ENCODE measurements around the gene MINK1. TPM values are rescaled to one million over a fixed set of nuclear protein-coding genes. Genes with fewer than 3 reads are reported as not detected.
A peak's percentile ranks its signal among the peaks of the same experiment; 100 is the strongest.

The MINK1 gene
- total RNA-seq, 1 experiment from 2014 or later = 18.7 TPM

DNA sequence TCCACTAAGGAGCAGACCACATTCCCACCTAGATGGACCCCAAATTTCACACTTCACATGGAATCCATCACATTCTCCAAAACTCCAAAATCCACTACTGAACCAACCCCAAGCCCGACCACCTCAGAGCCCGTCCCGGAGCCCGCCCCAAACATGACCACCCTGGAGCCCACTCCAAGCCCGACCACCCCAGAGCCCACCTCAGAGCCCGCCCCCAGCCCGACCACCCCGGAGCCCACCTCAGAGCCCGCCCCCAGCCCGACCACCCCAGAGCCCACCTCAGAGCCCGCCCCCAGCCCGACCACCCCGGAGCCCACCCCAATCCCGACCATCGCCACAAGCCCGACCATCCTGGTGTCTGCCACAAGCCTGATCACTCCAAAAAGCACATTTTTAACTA lies 100.5 kb downstream of the MINK1 start:
- in situ Hi-C loops (cut with HindIII; ENCODE audit: low pct_unique_long_range_greater_than_20kb, low sequenced_read_pairs) = no loop called here
- DNase-seq (ENCODE audit: low read depth, low spot score) = no peak

DNA sequence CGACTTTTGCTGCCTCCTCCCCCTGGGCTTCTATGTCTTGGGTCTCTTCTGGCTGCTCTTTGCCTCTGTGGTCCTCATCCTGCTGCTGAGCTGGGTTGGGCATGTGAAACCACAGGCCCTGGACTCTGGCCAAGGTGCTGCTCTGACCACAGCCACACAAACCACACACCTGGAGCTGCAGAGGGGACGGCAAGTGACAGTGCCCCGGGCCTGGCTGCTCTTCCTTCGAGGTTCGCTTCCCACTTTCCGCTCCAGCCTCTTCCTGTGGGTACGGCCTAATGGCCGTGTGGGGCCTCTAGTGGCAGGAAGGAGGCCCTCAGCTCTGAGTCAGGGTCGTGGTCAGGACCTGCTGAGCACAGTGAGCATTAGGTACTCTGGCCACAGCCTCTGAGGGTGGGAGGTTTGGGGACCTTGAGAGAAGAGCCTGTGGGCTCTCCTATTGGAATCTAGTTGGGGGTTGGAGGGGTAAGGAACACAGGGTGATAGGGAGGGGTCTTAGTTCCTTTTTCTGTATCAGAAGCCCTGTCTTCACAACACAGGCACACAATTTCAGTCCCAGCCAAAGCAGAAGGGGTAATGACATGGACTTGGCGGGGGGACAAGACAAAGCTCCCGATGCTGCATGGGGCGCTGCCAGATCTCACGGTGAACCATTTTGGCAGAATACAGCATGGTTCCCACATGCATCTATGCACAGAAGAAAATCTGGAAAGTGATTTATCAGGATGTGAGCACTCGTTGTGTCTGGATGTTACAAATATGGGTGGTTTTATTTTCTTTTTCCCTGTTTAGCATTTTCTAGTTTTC lies 101.2 kb downstream of the MINK1 start:
- in situ Hi-C loops (cut with HindIII; ENCODE audit: low pct_unique_long_range_greater_than_20kb, low sequenced_read_pairs) = no loop called here
- peak; percentile 47 for DNase-seq (ENCODE audit: low read depth, low spot score)

DNA sequence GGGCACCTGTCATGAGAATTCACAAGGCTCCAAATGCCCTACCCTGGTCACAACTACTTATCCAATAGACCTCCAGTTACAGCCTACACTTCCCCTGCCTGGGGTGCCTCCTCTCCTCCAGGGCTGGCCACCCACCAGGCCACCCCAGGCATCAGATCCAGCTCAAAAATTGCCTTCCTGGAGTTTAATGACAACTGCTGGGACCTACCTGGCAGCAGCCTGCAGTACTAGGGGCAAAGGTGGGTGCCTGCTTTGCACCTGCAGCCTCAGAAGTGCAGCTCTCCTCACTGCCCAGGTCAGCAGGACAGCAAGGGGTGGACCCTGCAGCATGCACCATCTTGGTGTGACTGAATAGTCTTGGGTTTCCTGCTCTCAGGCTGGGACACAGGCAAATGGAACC lies 102.5 kb downstream of the MINK1 start:
- DNase-seq (ENCODE audit: low read depth, low spot score) = no peak
- in situ Hi-C loops (cut with HindIII; ENCODE audit: low pct_unique_long_range_greater_than_20kb, low sequenced_read_pairs) = no loop called here

- DNase-seq (ENCODE audit: low read depth, low spot score) = no peak
- in situ Hi-C loops (cut with HindIII; ENCODE audit: low pct_unique_long_range_greater_than_20kb, low sequenced_read_pairs) = no loop called here
Measured at GRCh38 chr17:4936436-4936835, 103.3 kb downstream of the MINK1 start.

GRCh38 chr17:4937553-4937952 lies 104.4 kb downstream of the MINK1 start:
- in situ Hi-C loops (cut with HindIII; ENCODE audit: low pct_unique_long_range_greater_than_20kb, low sequenced_read_pairs) = no loop called here

DNA sequence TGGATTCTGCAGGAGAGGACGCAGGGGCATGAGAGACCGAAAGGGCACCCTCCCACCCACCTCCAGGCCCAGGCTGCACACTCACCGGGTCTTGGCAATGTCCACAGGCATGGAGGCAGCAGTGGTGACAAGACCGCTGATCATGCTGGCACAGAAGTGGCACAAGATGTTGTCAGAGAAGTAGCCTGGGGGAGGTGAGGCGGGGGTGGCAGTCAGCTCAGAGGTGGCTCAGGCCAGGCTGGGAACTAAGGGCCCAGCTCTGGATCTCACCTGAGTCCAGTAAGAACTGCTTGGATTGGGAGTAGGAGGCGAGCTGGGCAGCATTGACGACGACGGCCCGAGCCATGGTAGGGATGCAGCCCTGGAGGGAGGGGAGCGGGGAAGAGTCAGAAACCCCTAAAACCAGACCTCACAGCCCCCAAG lies 104.9 kb downstream of the MINK1 start:
- in situ Hi-C loops (cut with HindIII; ENCODE audit: low pct_unique_long_range_greater_than_20kb, low sequenced_read_pairs) = no loop called here

More at GRCh38 chr17:4937553-4937952, 104.4 kb downstream of the MINK1 start:
- DNase-seq (ENCODE audit: low read depth, low spot score) = no peak

DNA sequence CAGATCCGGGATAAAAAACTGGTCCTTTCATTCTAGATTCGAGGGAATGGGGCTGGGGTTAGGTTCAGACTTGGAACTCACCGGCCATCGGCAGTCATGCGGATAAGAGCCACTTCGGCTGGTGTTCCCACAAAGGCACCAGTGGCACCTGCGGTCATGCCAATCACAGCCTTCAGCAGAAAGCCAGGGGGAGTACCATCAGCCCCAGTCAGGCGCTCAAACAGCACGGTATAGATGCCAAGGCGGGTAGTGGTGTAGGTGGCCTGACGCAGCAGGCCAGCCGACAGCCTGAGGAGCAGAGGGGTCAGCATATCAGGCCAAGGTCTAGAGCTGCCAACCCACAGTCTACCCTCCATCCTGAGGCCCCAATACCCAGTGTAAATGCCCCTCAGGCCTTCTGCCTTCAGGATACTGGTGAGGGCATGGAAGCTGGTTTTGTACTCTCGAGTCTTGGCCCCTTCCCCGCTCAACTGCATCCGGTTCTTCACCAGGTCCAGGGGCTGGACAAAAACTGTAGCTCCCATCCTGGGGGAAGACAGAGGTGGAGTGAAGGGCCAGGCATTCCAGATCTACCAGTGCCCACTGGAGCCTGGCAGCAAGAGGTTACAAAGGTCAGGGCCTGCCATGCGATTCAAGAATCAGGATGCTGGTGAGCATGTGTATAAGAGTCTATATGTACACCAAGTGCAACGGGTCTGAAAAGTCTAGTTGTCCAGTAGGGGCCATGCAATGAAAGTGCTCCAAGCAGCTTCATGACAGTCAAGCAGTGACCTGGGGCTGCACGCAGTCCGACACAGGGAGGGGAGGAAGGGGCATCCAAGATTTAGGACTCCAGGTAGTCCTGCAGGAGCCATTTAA lies 105.8 kb downstream of the MINK1 start:
- DNase-seq (ENCODE audit: low read depth, low spot score) = no peak
- in situ Hi-C loops (cut with HindIII; ENCODE audit: low pct_unique_long_range_greater_than_20kb, low sequenced_read_pairs) = no loop called here

More for the DNA sequence above, 104.9 kb downstream of the MINK1 start:
- DNase-seq (ENCODE audit: low read depth, low spot score) = no peak

- DNase-seq (ENCODE audit: low read depth, low spot score) = no peak
- in situ Hi-C loops (cut with HindIII; ENCODE audit: low pct_unique_long_range_greater_than_20kb, low sequenced_read_pairs) = no loop called here
Measured at GRCh38 chr17:4939546-4939795, 106.3 kb downstream of the MINK1 start.

GRCh38 chr17:4939796-4940554 lies 106.8 kb downstream of the MINK1 start, which contains the start of the genes RNF167 and SLC25A11:
Gene RNF167, plus strand, starts transcription at chr17:4940268. Its CDS starts 642 bp downstream, at chr17:4940910.
Gene SLC25A11, minus strand, starts transcription at chr17:4940046. Its CDS starts 136 bp downstream, at chr17:4939910.
- in situ Hi-C loops (cut with HindIII; ENCODE audit: low pct_unique_long_range_greater_than_20kb, low sequenced_read_pairs) = no loop called here
- peak; percentile 100 for DNase-seq (ENCODE audit: low read depth, low spot score)

- in situ Hi-C loops (cut with HindIII; ENCODE audit: low pct_unique_long_range_greater_than_20kb, low sequenced_read_pairs) = no loop called here
- no peak for DNase-seq (ENCODE audit: low read depth, low spot score)
Measured at GRCh38 chr17:4940555-4941318, 107.6 kb downstream of the MINK1 start.

GRCh38 chr17:4941319-4941610 lies 108.1 kb downstream of the MINK1 start:
- in situ Hi-C loops (cut with HindIII; ENCODE audit: low pct_unique_long_range_greater_than_20kb, low sequenced_read_pairs) = no loop called here
- DNase-seq (ENCODE audit: low read depth, low spot score) = no peak

- in situ Hi-C loops (cut with HindIII; ENCODE audit: low pct_unique_long_range_greater_than_20kb, low sequenced_read_pairs) = no loop called here
- DNase-seq (ENCODE audit: low read depth, low spot score) = no peak
Measured at GRCh38 chr17:4942760-4943508, 109.8 kb downstream of the MINK1 start.

- DNase-seq (ENCODE audit: low read depth, low spot score) = no peak
- in situ Hi-C loops (cut with HindIII; ENCODE audit: low pct_unique_long_range_greater_than_20kb, low sequenced_read_pairs) = no loop called here
Measured at GRCh38 chr17:4944163-4944553, 111.0 kb downstream of the MINK1 start.

- in situ Hi-C loops (cut with HindIII; ENCODE audit: low pct_unique_long_range_greater_than_20kb, low sequenced_read_pairs) = no loop called here
- DNase-seq (ENCODE audit: low read depth, low spot score) = no peak
Measured at GRCh38 chr17:4944554-4945175, 111.5 kb downstream of the MINK1 start.

DNA sequence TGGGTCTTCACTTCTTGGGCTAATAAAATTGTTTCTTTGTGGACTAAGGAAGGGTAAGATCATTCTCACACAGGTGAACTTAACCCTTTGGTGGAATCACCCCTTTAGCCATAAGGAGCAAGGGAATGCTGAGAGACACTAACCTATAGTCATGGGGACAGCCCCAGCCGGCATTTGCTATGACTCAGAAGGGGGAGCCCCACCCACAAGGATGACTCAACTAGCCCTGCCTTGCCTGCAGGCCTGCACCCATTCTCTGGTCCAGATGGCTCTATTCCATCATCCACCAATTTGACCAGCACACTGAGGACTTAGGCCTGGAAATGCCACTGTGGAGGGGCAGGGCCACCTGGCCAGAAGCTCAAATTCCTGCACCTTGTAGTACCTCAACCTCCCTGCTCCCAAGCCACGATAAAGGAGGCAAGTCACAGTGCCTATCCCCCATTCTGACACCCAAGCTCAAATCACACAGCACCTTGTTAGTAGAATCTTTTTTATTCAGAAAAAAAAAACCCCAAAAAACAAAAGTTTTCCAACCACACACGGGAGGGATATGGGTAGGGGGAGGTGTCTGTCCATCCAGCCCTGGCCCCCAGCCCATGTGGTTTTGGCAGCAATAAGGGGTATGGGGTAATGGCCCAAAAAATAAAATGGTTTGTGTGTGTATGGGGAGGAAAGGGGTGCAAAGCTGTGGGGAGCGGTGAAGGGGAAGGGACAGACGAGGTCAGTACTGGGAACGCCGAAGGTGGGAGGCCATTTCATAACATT lies 112.2 kb downstream of the MINK1 start:
- peak; percentile 71 for DNase-seq (ENCODE audit: low read depth, low spot score)
- in situ Hi-C loops (cut with HindIII; ENCODE audit: low pct_unique_long_range_greater_than_20kb, low sequenced_read_pairs) = no loop called here

- in situ Hi-C loops (cut with HindIII; ENCODE audit: low pct_unique_long_range_greater_than_20kb, low sequenced_read_pairs) = no loop called here
- DNase-seq (ENCODE audit: low read depth, low spot score) = no peak
Measured at GRCh38 chr17:4945944-4946280, 112.8 kb downstream of the MINK1 start.
